Trophoblast cell (in vitro differentiated cells and primary cell): ENCODE data around the gene CAPN9.

ENCODE experiments used
- DNase-seq, 2 donors: peaks; one replicate each; pipeline ENCODE4 v3.0.0-alpha.2; 2016
- H2AFZ ChIP-seq: 2 replicates; pipeline ENCODE4 v1.6.1; 2013; ENCODE audit warnings: low read length, moderate library complexity, mild to moderate bottlenecking; ENCODE audit not compliant: insufficient read depth, poor library complexity
- H2AK5ac ChIP-seq: 2 replicates; pipeline ENCODE4 v1.6.1; 2013; ENCODE audit warnings: mild to moderate bottlenecking, low read length
- H2BK120ac ChIP-seq: 2 replicates; pipeline ENCODE4 v1.6.1; 2013; ENCODE audit warnings: low read length, mild to moderate bottlenecking, moderate library complexity; ENCODE audit not compliant: insufficient read depth, poor library complexity
- H2BK12ac ChIP-seq: 2 replicates; pipeline ENCODE4 v1.6.1; 2013; ENCODE audit warnings: mild to moderate bottlenecking, low read length, moderate library complexity
- H2BK5ac ChIP-seq: 2 replicates; pipeline ENCODE4 v1.6.1; 2013; ENCODE audit warnings: low read length, low read depth, moderate library complexity, mild to moderate bottlenecking; ENCODE audit not compliant: poor library complexity
- H3K14ac ChIP-seq: 2 replicates; pipeline ENCODE4 v1.6.1; 2013; ENCODE audit warnings: mild to moderate bottlenecking, low read length
- H3K18ac ChIP-seq: 2 replicates; pipeline ENCODE4 v1.6.1; 2013; ENCODE audit warnings: mild to moderate bottlenecking, low read length
- H3K23ac ChIP-seq: 2 replicates; pipeline ENCODE4 v1.6.1; 2013; ENCODE audit warnings: low read length
- H3K27ac ChIP-seq: 2 replicates; pipeline ENCODE4 v1.5.1; 2013; ENCODE audit warnings: low read depth, mild to moderate bottlenecking, inconsistent platforms, low read length, moderate library complexity
- H3K27me3 ChIP-seq: 2 replicates; pipeline ENCODE4 v1.6.1; 2013; ENCODE audit warnings: inconsistent platforms, mild to moderate bottlenecking, low read length, moderate library complexity; ENCODE audit not compliant: insufficient read depth
- H3K36me3 ChIP-seq, 2 experiments: 1 replicate in 1 of 2; 2 replicates in 1 of 2; pipeline ENCODE4 v1.6.1; 2013; ENCODE audit warnings: low read length in 2 of 2, mild to moderate bottlenecking in 2 of 2, moderate library complexity in 1 of 2; ENCODE audit not compliant: insufficient read depth in 2 of 2, control insufficient read depth in 1 of 2
- H3K4ac ChIP-seq: 2 replicates; pipeline ENCODE4 v1.6.1; 2013; ENCODE audit warnings: low read depth, mild to moderate bottlenecking, low read length, moderate library complexity
- H3K4me1 ChIP-seq, 2 experiments: 1 replicate in 1 of 2; 2 replicates in 1 of 2; pipeline ENCODE4 v1.6.1; 2013; ENCODE audit warnings: low read length in 2 of 2, mild to moderate bottlenecking in 2 of 2, moderate library complexity in 1 of 2; ENCODE audit not compliant: insufficient read depth in 2 of 2, control insufficient read depth in 1 of 2
- H3K4me2 ChIP-seq: 2 replicates; pipeline ENCODE4 v1.6.1; 2013; ENCODE audit warnings: inconsistent platforms, mild to moderate bottlenecking, low read length, moderate library complexity
- H3K4me3 ChIP-seq: 2 replicates; pipeline ENCODE4 v1.5.1; 2013; ENCODE audit warnings: mild to moderate bottlenecking, low read depth, low read length, inconsistent platforms
- H3K79me1 ChIP-seq: one replicate; pipeline ENCODE4 v1.6.1; 2013; ENCODE audit warnings: low read length
- H3K79me2 ChIP-seq: 2 replicates; pipeline ENCODE4 v1.6.1; 2013; ENCODE audit warnings: low read length, mild to moderate bottlenecking; ENCODE audit not compliant: control insufficient read depth, insufficient read depth, poor library complexity
- H3K9ac ChIP-seq: 2 replicates; pipeline ENCODE4 v1.6.1; 2013; ENCODE audit warnings: mild to moderate bottlenecking, low read length
- H3K9me3 ChIP-seq: 2 replicates; pipeline ENCODE4 v1.6.1; 2013; ENCODE audit warnings: low read depth, mild to moderate bottlenecking, control low read depth, inconsistent platforms, low read length; ENCODE audit not compliant: insufficient read depth
- H4K12ac ChIP-seq: 2 replicates; pipeline ENCODE4 v1.6.1; 2013; ENCODE audit warnings: low read depth, mild to moderate bottlenecking, low read length, moderate library complexity
- H4K8ac ChIP-seq: 2 replicates; pipeline ENCODE4 v1.6.1; 2013; ENCODE audit warnings: low read depth, mild to moderate bottlenecking, low read length, moderate library complexity
- H4K91ac ChIP-seq: one replicate; pipeline ENCODE4 v1.6.1; 2013; ENCODE audit warnings: low read depth, mild to moderate bottlenecking, low read length, moderate library complexity
- WGBS: extraction: QIAGEN DNeasy Blood & Tissue Kit; methylation state at CpG from one replicate; pipeline ENCODE4 v1.1.7; 2013; ENCODE audit warnings: missing lambda C conversion rate; ENCODE audit not compliant: insufficient read length, insufficient coverage; ENCODE audit errors: extremely low coverage; 5-methylcytosine and 5-hydroxymethylcytosine counted together

Gene CAPN9

GRCh38 chr1:230703679-230704385, 43.4 kb upstream of the CAPN9 start:
- Histone ChIP-seq H2BK5ac (no peak overlapping the region), H3K18ac (no peak overlapping the region), H3K27me3 (no peaks in the 10 kb centered on the region), H3K79me2 (no peaks in the 10 kb centered on the region), H3K27ac (no peak overlapping the region), H3K9ac (no peak overlapping the region), H4K12ac (no peak overlapping the region), H2BK12ac (no peak overlapping the region), H3K23ac (no peak overlapping the region), H3K4me2 (no peak overlapping the region), H2AFZ (no peak overlapping the region), H2BK120ac (no peak overlapping the region), H3K4ac (no peak overlapping the region), H2AK5ac (no peak overlapping the region), H3K4me1 (peaks cover 6 to 8% of the 10 kb centered on the region in 2 experiments), H3K79me1 (no peaks in the 10 kb centered on the region), H3K36me3 (no peaks in the 10 kb centered on the region), H3K9me3 (no peaks in the 10 kb centered on the region), H3K14ac (no peak overlapping the region), H4K8ac (no peak overlapping the region), H4K91ac (no peak overlapping the region), H3K4me3 (no peak overlapping the region)
- peak in 1 of 2 donors; percentile 1 for DNase-seq
- no CpG with 5 or more reads among the region's 8 CpGs for WGBS

GRCh38 chr1:230704830-230705229, 42.4 kb upstream of the CAPN9 start:
- Histone ChIP-seq H2AK5ac (no peak overlapping the region), H3K9me3 (no peaks in the 10 kb centered on the region), H2BK120ac (no peak overlapping the region), H4K8ac (no peak overlapping the region), H3K23ac (no peak overlapping the region), H3K79me2 (no peaks in the 10 kb centered on the region), H3K4me3 (no peak overlapping the region), H2BK5ac (no peak overlapping the region), H3K14ac (no peak overlapping the region), H4K12ac (no peak overlapping the region), H3K4me2 (no peak overlapping the region), H3K36me3 (no peaks in the 10 kb centered on the region), H3K27ac (no peak overlapping the region), H2BK12ac (no peak overlapping the region), H3K4me1 (peaks cover 7 to 9% of the 10 kb centered on the region in 2 experiments), H2AFZ (no peak overlapping the region), H3K79me1 (no peaks in the 10 kb centered on the region), H3K4ac (no peak overlapping the region), H4K91ac (no peak overlapping the region), H3K9ac (no peak overlapping the region), H3K18ac (no peak overlapping the region), H3K27me3 (no peaks in the 10 kb centered on the region)
- WGBS = no CpG with 5 or more reads among the region's 7 CpGs
- no peak for DNase-seq

- no CpG with 5 or more reads among the region's 18 CpGs for WGBS
- no peak overlapping the region for H2AFZ ChIP-seq
- H3K4me2 ChIP-seq = no peak overlapping the region
- H3K4me1 ChIP-seq = peaks cover 7 to 9% of the 10 kb centered on the region in 2 experiments
- H3K4ac ChIP-seq = no peak overlapping the region
- no peak overlapping the region for H2BK120ac ChIP-seq
- H4K12ac ChIP-seq = no peak overlapping the region
- no peak overlapping the region for H2BK12ac ChIP-seq
- no peak overlapping the region for H3K27ac ChIP-seq
- no peak overlapping the region for H3K23ac ChIP-seq
- no peaks in the 10 kb centered on the region for H3K79me2 ChIP-seq
- no peak overlapping the region for H3K14ac ChIP-seq
- H4K8ac ChIP-seq = no peak overlapping the region
- no peaks in the 10 kb centered on the region for H3K79me1 ChIP-seq
- H2AK5ac ChIP-seq = no peak overlapping the region
- no peak overlapping the region for H2BK5ac ChIP-seq
- no peaks in the 10 kb centered on the region for H3K9me3 ChIP-seq
- H3K9ac ChIP-seq = no peak overlapping the region
- no peaks in the 10 kb centered on the region for H3K27me3 ChIP-seq
- no peak overlapping the region for H3K18ac ChIP-seq
- no peak for DNase-seq
- no peaks in the 10 kb centered on the region for H3K36me3 ChIP-seq
- no peak overlapping the region for H4K91ac ChIP-seq
- H3K4me3 ChIP-seq = no peak overlapping the region
These were observed 41.7 kb upstream of the CAPN9 start for GRCh38 chr1:230705289-230706019.

- Histone ChIP-seq H2AFZ (no peak overlapping the region), H2AK5ac (no peak overlapping the region), H3K14ac (no peak overlapping the region), H3K79me2 (no peaks in the 10 kb centered on the region), H3K9ac (no peak overlapping the region), H4K12ac (no peak overlapping the region), H2BK120ac (no peak overlapping the region), H4K8ac (no peak overlapping the region), H4K91ac (no peak overlapping the region), H3K4me1 (peaks cover 7 to 9% of the 10 kb centered on the region in 2 experiments), H2BK12ac (no peak overlapping the region), H3K27ac (no peak overlapping the region), H3K4me2 (no peak overlapping the region), H3K4ac (no peak overlapping the region), H3K27me3 (no peaks in the 10 kb centered on the region), H3K36me3 (no peaks in the 10 kb centered on the region), H3K9me3 (no peaks in the 10 kb centered on the region), H3K79me1 (no peaks in the 10 kb centered on the region), H3K23ac (no peak overlapping the region), H3K18ac (no peak overlapping the region), H3K4me3 (no peak overlapping the region), H2BK5ac (no peak overlapping the region)
- no peak for DNase-seq
- WGBS = no CpG with 5 or more reads among the region's 9 CpGs
These were observed 41.0 kb upstream of the CAPN9 start for GRCh38 chr1:230706020-230706699.
